Prostate gland (tissue), 2 donors: Measurements from ENCODE around the gene ACAA1. TPM values are rescaled to one million over a fixed set of nuclear protein-coding genes. Genes with fewer than 3 reads are reported as not detected.

Experiments used
- DNase-seq: peaks from one replicate; pipeline ENCODE4 v3.0.0-alpha.2; 2019; ENCODE audit warnings: low spot score
- H3K27ac ChIP-seq, 2 donors: fragments of 200-600 bp; sonication (generic); 2 replicates each; pipeline ENCODE4 v1.5.1; 2017 to 2019
- H3K27me3 ChIP-seq: fragments of 200-600 bp; sonication (generic); replicated peaks from 2 replicates; pipeline ENCODE4 v1.5.1; 2019; ENCODE audit not compliant: insufficient read depth
- H3K36me3 ChIP-seq, 2 donors: fragments of 200-600 bp; sonication (generic); 1 replicate in 1 of 2; 2 replicates in 1 of 2; pipeline versions ENCODE4 v1.5.1 to v1.8.1; 2017 to 2019
- H3K4me1 ChIP-seq: fragments of 200-600 bp; sonication (generic); replicated peaks from 2 replicates; pipeline ENCODE4 v1.5.1; 2019
- H3K4me3 ChIP-seq, 2 donors: fragments of 200-600 bp; sonication (generic); 2 replicates each; pipeline ENCODE4 v1.5.1; 2017 to 2019
- H3K9me3 ChIP-seq: fragments of 200-600 bp; sonication (generic); 2 replicates; pipeline ENCODE4 v1.5.1; 2017
- POLR2A ChIP-seq: fragments of 450-650 bp; IDR thresholded peaks from one replicate; pipeline ENCODE4 v1.6.1; 2016; ENCODE audit warnings: antibody characterized with exemption, mild to moderate bottlenecking
- POLR2AphosphoS5 ChIP-seq: sonication (generic); formaldehyde crosslinking; IDR thresholded peaks from one replicate; pipeline ENCODE4 v1.6.1; 2017; ENCODE audit warnings: antibody characterized with exemption
- whole genome bisulfite sequencing: methylation state at CpG from one replicate; pipeline ENCODE4 v1.1.5; 2018; 5-methylcytosine and 5-hydroxymethylcytosine counted together
- intact Hi-C: fragments of 100-400 bp; cut with DNase I; formaldehyde crosslinking; loops from one replicate; pipeline ENCODE4 v1.14.2; 2022
- total RNA-seq, 2 donors: library from RNA; depleted of rRNA; stranded (reverse); fragments of >200 nt; gene quantifications; one replicate each; pipeline ENCODE4 v1.1.0, GENCODE V29; 2016
- TF ChIP-seq, protein P1 (sequence below), 4 experiments: fragments of 200-600 bp in 2 of 4; fragments of 450-650 bp in 2 of 4; sonication (generic) in 2 of 4; IDR thresholded peaks; 1 replicate in 3 of 4; 2 replicates in 1 of 4; pipeline ENCODE4 v1.5.1; 2016 to 2019; ENCODE audit warnings: antibody characterized with exemption in 4 of 4, mild to moderate bottlenecking in 2 of 4, moderate library complexity in 2 of 4

ACAA1 gene
- total RNA-seq, 2 donors from 2014 or later = 89.8 to 112 TPM

DNA sequence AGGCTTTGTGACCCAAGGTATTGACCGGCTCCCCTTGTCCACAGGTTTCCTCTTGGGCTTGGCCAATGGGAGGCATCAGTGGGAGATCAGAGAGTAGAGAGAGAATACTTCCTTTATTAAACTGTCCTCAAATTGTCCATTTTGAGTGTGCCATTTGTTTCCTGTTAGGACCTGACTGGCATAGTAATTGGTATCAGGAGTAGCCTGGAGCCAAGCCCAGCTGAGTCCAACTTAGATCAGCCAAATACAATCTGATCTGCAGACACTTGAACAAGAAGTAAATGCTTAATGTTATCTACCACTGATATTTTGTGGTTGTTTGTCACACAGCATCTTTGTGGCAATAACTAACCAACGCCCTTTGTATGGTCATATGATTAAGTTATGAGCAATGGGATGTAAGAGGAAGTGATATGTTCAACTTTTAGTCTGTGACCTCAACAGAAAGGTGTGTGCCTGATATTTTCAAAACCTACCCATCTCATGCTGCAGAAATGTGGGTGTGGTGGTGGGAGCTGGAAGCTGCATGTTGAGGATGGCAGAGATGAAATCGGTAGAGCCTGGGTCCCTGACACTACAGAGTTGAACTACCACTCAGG is 14.8 kb upstream of the ACAA1 start:
- H3K27me3 ChIP-seq = no peaks in the 10 kb centered on the region
- H3K9me3 ChIP-seq = no peaks in the 10 kb centered on the region
- H3K27ac ChIP-seq = no peak overlapping the region
- no peak for DNase-seq
- H3K4me3 ChIP-seq = no peak overlapping the region
- no peaks in the 10 kb centered on the region for H3K36me3 ChIP-seq
- H3K4me1 ChIP-seq = no peaks in the 10 kb centered on the region
- intact Hi-C loops = no loop called here
- TF ChIP-seq POLR2AphosphoS5 (no peak), POLR2A (no peak)
- TF ChIP-seq, protein P1, sequence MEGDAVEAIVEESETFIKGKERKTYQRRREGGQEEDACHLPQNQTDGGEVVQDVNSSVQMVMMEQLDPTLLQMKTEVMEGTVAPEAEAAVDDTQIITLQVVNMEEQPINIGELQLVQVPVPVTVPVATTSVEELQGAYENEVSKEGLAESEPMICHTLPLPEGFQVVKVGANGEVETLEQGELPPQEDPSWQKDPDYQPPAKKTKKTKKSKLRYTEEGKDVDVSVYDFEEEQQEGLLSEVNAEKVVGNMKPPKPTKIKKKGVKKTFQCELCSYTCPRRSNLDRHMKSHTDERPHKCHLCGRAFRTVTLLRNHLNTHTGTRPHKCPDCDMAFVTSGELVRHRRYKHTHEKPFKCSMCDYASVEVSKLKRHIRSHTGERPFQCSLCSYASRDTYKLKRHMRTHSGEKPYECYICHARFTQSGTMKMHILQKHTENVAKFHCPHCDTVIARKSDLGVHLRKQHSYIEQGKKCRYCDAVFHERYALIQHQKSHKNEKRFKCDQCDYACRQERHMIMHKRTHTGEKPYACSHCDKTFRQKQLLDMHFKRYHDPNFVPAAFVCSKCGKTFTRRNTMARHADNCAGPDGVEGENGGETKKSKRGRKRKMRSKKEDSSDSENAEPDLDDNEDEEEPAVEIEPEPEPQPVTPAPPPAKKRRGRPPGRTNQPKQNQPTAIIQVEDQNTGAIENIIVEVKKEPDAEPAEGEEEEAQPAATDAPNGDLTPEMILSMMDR (IDR thresholded peaks at IDR 0.05) = no peak
- WGBS = 90% methylated on average over 3 of the region's 3 CpGs

DNA sequence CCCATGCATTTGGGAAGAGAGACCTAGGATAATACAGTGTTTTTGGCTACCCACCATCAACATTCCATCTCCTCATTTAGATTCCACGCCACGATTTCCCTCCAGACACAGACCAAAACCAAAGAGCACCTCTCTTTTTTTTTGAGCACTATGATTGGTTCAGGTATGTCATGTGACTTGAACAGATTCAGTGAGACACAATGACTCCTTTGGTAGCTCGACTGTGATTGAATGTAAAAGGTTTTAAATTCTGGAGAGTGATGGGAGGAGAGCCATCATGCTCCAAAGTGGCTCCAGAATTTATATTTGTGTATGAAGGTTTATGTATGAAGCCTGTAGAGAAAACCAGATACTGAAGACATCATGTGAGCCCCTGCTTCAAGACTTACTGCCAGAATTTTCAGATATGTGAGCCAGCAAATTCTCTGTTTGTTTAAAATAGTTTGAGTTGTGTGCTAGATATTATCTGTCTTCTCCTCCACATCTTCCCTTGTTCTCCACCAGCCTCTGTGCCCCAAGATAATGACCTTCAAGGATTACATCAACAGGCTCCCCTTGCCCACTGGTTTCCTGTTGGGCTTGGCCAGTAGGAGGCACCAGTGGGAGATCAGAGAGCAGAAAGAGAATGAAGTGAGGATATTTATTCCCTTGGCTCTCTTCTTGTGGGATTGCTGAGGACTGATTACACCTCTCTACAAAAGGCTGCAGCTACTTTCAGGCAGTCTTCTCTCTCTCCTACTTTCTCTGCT is 14.0 kb upstream of the ACAA1 start:
- H3K4me3 ChIP-seq = no peak overlapping the region
- DNase-seq = no peak
- no peak overlapping the region for H3K27ac ChIP-seq
- no peaks in the 10 kb centered on the region for H3K36me3 ChIP-seq
- H3K9me3 ChIP-seq = no peaks in the 10 kb centered on the region
- TF ChIP-seq, protein P1 (IDR thresholded peaks at IDR 0.05) = no peak
- TF ChIP-seq POLR2A (no peak), POLR2AphosphoS5 (no peak)
- intact Hi-C loops = no loop called here
- no peaks in the 10 kb centered on the region for H3K4me1 ChIP-seq
- H3K27me3 ChIP-seq = no peaks in the 10 kb centered on the region
- WGBS = 72% methylated on average over 3 of the region's 3 CpGs

DNA sequence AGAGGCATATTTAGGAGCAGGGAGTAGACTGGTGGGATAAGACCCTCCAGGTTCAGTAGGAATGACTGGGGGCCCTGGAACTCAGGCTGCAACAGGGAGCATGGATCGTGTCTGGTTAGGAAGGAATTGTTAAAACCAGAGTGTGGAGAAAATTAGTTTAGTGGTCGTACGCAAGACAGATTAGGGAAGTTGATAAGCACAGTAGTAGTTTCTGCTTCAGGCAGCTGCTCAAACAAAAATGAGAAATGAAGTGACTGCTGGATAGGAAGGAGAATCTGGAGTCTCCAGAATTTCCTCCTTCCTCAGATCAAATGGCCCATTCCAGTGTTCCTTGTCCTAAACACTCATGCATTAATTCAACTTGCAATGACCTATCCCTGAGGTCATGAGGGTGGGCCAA is 12.8 kb upstream of the ACAA1 start:
- intact Hi-C loops = no loop called here
- Histone ChIP-seq H3K27me3 (no peaks in the 10 kb centered on the region), H3K27ac (no peak overlapping the region), H3K4me1 (no peaks in the 10 kb centered on the region), H3K36me3 (no peaks in the 10 kb centered on the region), H3K4me3 (no peak overlapping the region), H3K9me3 (no peaks in the 10 kb centered on the region)
- no peak for DNase-seq
- TF ChIP-seq POLR2A (no peak), POLR2AphosphoS5 (no peak)
- TF ChIP-seq, protein P1 (IDR thresholded peaks at IDR 0.05) = no peak
- 45% methylated on average over 3 of the region's 3 CpGs for WGBS

DNA sequence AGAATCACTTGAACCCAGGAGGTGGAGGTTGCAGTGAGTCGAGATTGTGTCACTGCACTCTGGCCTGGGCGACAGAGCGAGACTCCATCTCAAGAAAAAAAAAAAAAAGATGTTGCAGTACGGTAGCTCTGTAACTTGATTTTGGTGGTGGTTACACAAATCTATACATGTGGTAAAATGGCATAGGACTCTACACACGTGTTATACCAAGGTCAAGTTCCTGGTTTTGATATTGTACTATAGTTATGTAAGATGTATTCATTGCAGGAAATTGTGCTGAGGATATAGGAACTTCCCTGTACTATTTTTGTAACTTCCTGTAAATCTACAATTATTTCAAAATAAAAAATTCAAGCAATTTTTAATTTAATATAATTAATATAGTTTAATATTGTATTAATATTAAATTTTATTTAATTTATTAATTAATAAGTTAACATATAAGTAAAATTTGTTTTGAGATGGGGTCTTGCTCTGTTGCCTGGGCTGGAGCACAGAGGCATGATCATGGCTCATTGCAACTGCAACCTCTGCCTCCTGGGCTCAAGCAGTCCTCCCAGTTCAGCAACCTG is 11.5 kb upstream of the ACAA1 start:
- 78% methylated on average over 5 of the region's 5 CpGs for WGBS
- H3K27ac ChIP-seq = no peak overlapping the region
- H3K27me3 ChIP-seq = no peaks in the 10 kb centered on the region
- TF ChIP-seq POLR2AphosphoS5 = no peak
- no peaks in the 10 kb centered on the region for H3K36me3 ChIP-seq
- H3K4me3 ChIP-seq = no peak overlapping the region
- intact Hi-C loops = no loop called here
- H3K4me1 ChIP-seq = no peaks in the 10 kb centered on the region
- H3K9me3 ChIP-seq = no peaks in the 10 kb centered on the region
- no peak for DNase-seq

DNA sequence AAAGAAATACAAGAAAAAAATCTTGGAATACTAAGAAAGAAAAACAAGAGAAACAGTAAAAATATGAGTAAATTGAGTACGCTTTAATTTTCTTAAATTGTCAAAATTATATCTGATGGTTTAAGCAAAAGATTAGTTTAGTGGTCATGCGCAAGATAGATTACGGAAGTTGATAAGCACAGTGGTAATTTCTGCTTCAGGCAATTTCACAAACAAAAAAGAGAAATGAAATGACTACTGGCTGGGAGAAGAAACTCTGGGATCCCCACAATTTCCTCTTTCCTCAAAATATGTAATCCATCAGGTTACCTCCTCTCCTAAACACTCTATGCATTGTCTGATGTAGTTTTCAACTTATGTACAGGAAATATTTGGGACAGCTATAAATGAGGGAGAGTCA is 10.5 kb upstream of the ACAA1 start:
- WGBS = 93% methylated on average over 3 of the region's 3 CpGs
- no peak for DNase-seq
- no peaks in the 10 kb centered on the region for H3K4me1 ChIP-seq
- H3K4me3 ChIP-seq = no peak overlapping the region
- no peaks in the 10 kb centered on the region for H3K27me3 ChIP-seq
- H3K9me3 ChIP-seq = no peaks in the 10 kb centered on the region
- intact Hi-C loops = no loop called here
- no peaks in the 10 kb centered on the region for H3K36me3 ChIP-seq
- H3K27ac ChIP-seq = no peak overlapping the region
- TF ChIP-seq POLR2A (no peak), POLR2AphosphoS5 (no peak)
- TF ChIP-seq, protein P1 (IDR thresholded peaks at IDR 0.05) = no peak
